ENCODE data around the gene ZC3H12C.

Gene ZC3H12C

DNA sequence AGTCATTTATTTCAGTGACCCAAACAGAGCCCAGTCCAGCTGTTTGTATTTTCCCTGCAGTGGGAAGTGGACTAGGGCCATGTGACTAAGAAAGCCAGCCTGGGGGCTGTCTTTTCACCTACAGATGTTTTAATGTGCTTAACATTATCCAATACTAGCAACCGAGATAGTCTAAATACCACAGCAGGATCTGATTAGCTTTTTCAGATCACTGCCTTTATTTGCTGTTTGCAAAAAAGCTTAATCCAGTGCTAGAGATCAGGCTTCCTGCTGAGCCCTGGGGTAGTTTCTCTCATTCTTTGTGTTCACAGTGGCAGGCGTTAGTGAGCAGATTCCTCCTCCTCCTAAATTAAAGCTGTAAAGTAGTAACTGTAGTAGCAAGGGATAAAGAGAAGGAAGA, 35.0 kb downstream of the ZC3H12C start:
- no peak for DNase-seq (ENCODE audit: low spot score)
- Histone ChIP-seq H3K9me3 (ENCODE audit: severe bottlenecking) (peaks cover 4% of the 10 kb centered on the region), H3K4me1 (ENCODE audit: insufficient read depth, poor library complexity, severe bottlenecking) (peaks cover 24% of the 10 kb centered on the region), H3K27ac (ENCODE audit: poor library complexity, severe bottlenecking) (no peak overlapping the region), H3K27me3 (ENCODE audit: insufficient read depth, poor library complexity, severe bottlenecking) (no peaks in the 10 kb centered on the region), H3K4me3 (ENCODE audit: severe bottlenecking) (no peak overlapping the region), H3K36me3 (ENCODE audit: low read depth) (peaks cover 12% of the 10 kb centered on the region; the same call in 1 of the 2 replicates)
- ATAC-seq (ENCODE audit: low read depth): no peak
- TF ChIP-seq CTCF (IDR thresholded peaks at IDR 0.05; ENCODE audit: poor library complexity, severe bottlenecking): no peak

- ATAC-seq (ENCODE audit: low read depth) (peak; percentile 45; the same call in 1 of the 3 replicates), DNase-seq (ENCODE audit: low spot score) (no peak)
- peaks cover 4% of the 10 kb centered on the region for H3K9me3 ChIP-seq (ENCODE audit: severe bottlenecking)
- H3K27me3 ChIP-seq (ENCODE audit: insufficient read depth, poor library complexity, severe bottlenecking): no peaks in the 10 kb centered on the region
- no peak overlapping the region for H3K27ac ChIP-seq (ENCODE audit: poor library complexity, severe bottlenecking)
- H3K4me1 ChIP-seq (ENCODE audit: insufficient read depth, poor library complexity, severe bottlenecking): peaks cover 20% of the 10 kb centered on the region
- TF ChIP-seq CTCF (IDR thresholded peaks at IDR 0.05; ENCODE audit: poor library complexity, severe bottlenecking): no peak
- H3K36me3 ChIP-seq (ENCODE audit: low read depth): peaks cover 14% of the 10 kb centered on the region; the same call in 1 of the 2 replicates
- H3K4me3 ChIP-seq (ENCODE audit: severe bottlenecking): no peak overlapping the region
Measured at GRCh38 chr11:110130642-110131238, 37.5 kb downstream of the ZC3H12C start.

DNA sequence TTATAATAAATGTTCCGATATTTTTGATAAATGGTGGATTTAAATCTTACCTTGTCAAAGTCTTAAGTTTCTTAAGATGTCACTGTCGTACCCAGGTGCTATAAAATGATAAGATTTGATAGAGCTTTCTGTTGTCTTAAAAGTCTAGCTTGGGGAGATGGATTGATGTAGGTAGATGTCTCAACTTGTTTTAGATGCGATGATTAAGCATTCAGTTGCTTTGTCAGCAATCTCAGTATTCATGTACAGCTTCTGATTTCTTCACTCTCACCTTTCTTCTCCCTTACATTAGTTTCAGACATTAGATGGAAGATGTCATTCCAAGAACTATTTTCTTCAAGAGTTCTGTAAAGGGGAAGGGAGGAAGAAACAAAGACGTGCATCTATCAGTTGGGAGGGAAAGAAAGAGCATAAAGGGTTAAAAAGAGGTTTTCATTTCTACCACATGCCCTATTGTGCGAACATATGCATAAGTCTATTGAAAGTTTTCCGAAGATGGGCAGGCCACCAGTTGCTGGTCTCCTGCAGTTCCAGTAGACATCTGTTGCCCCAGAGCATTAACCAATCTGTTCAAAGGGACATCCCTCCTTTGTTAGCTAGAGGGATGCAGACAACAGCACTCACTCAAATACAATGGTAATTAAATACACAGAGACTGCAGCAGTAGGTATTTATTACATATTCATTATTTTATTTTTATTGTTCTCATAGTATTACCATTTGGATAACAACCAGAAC, 38.4 kb downstream of the ZC3H12C start:
- Histone ChIP-seq H3K27me3 (ENCODE audit: insufficient read depth, poor library complexity, severe bottlenecking) (no peaks in the 10 kb centered on the region), H3K4me1 (ENCODE audit: insufficient read depth, poor library complexity, severe bottlenecking) (peaks cover 19% of the 10 kb centered on the region), H3K36me3 (ENCODE audit: low read depth) (peaks cover 17% of the 10 kb centered on the region), H3K9me3 (ENCODE audit: severe bottlenecking) (peaks cover 4% of the 10 kb centered on the region), H3K27ac (ENCODE audit: poor library complexity, severe bottlenecking) (no peak overlapping the region), H3K4me3 (ENCODE audit: severe bottlenecking) (no peak overlapping the region)
- ATAC-seq (ENCODE audit: low read depth): peak; percentile 70
- TF ChIP-seq CTCF (IDR thresholded peaks at IDR 0.05; ENCODE audit: poor library complexity, severe bottlenecking): no peak
- no peak for DNase-seq (ENCODE audit: low spot score)

GRCh38 chr11:110133160-110133559, 40.0 kb downstream of the ZC3H12C start:
- no peak overlapping the region for H3K27ac ChIP-seq (ENCODE audit: poor library complexity, severe bottlenecking)

More at GRCh38 chr11:110133160-110133559, 40.0 kb downstream of the ZC3H12C start:
- Histone ChIP-seq H3K36me3 (ENCODE audit: low read depth) (peaks cover 22% of the 10 kb centered on the region), H3K9me3 (ENCODE audit: severe bottlenecking) (peaks cover 4% of the 10 kb centered on the region), H3K27me3 (ENCODE audit: insufficient read depth, poor library complexity, severe bottlenecking) (no peaks in the 10 kb centered on the region), H3K4me1 (ENCODE audit: insufficient read depth, poor library complexity, severe bottlenecking) (peaks cover 19% of the 10 kb centered on the region), H3K4me3 (ENCODE audit: severe bottlenecking) (no peak overlapping the region)
- ATAC-seq (ENCODE audit: low read depth) (no peak), DNase-seq (ENCODE audit: low spot score) (no peak)
- TF ChIP-seq CTCF (IDR thresholded peaks at IDR 0.05; ENCODE audit: poor library complexity, severe bottlenecking): no peak

Measured in RWPE2 (cell line).